T-helper 22 cell (primary cell): ENCODE measurements around the gene DTNB.

Source experiments
- DNase-seq: peaks from one replicate; pipeline ENCODE4 v3.0.0-alpha.2; 2020; ENCODE audit warnings: low read depth

Gene DTNB

DNA sequence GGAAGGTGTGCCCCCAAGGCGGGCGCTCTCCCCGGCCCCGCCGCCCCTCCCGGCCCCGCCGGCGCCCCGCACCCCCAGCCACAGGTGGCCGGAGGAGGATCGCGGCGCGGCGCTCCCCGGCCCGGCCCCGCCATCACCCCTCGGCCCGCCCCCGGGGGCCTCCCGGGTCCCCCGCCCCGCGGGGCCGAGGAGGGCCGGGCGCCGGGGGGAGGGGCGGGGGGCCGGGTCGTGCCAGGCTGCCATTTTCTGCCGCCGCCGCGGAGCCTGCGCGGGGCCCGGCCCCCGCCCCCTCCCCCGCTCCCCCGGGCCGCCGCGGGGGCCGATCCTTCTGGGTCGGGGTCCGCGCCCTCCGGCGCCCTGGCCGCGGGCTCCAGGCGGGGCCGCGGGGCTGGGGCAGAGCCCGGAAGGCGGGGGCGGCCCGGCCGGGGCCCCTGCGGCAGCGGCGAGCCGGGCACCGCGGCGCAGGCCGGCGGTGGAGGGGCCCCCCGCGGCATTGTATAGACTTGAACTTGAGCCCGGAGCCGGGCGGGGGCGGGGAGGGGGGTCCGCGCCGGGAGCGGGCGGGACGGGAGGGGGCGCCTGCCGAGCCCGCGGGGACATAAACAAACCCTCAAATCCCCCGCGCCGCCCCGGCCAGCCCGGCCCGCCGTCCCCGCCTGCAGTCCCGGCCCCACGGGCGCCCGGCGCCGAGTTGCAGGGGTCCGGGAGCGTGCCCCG, 332.2 kb downstream of the DTNB start:
- DNase-seq, result no peak

DNA sequence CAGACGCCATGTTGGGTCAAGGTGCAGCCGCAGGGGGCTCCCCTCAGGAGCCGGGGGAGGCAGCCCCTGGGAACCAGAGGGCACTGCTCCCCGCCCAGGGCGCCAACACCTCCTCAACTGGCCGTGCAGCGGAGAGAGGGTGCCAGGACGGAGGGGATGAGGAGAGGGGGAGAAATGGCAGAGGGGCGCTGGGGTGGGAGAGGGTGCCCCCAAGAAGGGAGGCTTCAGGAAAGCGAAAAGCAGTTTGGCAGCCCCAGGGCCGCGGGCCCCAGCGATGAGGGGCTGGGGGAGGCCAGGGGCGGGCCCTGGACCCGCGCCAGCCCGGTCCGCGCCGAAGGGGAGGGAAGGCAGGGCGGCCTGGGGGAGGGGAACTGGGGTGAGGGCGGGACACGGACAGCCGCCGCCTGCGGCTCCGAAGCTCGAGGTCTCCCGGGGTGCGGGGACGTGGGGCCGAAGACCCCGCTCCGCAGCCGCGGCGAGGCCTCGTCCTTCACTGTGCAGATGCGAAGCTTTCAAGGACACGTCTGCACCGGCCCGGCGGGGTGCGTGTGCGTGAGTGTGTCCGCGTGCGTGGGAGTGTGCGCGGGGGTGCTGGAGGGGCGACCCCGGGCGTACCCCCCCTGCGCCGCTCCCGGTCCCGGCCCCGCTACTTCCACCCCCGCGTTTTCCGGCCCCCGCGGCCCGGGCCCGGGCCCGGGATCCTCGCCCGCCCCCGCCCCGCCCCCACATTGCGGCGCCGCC, 333.0 kb downstream of the DTNB start:
- DNase-seq, result no peak

DNA sequence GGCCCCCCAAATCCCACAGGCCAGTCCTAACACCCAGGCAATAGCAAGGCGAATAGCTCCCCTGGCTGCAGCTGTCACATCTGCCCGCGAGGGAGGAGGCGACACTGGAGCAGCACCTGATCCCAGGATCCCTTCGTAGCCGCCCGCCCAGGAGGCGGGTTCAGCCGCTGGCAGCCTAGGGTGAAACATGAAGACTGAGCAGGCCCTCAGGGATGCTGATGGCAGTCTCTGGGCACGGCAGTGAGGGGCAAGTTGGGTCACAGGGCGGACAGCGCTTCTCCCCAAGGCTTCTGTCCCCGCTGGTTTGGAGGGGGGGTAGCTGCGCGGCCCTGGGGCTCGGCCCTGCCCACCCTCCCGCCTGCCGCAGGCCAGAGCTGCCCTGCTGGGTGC, 333.6 kb downstream of the DTNB start:
- no peak for DNase-seq

DNA sequence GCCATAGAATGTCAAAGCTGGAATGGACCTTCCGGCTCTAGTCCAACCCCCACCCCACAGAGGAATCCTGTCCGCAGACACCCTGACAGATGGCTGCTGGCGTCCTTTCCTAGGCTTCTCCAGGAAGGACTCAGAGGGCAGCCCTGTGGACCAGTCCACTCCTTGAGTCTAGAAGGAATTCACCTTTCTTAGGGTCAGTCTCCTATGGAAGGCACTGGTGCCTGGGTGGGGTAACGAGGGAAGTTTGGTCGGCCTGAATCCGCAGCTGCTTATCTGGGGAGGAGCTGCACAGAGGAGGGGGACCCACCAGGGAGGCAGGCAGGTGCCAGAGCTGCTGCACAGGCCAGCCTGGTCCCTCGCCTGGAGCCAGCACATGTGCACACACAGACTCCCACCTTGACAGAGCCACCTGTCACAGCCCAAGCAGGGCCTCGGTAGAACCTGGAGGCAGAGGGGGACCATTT, 334.1 kb downstream of the DTNB start:
- no peak for DNase-seq

DNA sequence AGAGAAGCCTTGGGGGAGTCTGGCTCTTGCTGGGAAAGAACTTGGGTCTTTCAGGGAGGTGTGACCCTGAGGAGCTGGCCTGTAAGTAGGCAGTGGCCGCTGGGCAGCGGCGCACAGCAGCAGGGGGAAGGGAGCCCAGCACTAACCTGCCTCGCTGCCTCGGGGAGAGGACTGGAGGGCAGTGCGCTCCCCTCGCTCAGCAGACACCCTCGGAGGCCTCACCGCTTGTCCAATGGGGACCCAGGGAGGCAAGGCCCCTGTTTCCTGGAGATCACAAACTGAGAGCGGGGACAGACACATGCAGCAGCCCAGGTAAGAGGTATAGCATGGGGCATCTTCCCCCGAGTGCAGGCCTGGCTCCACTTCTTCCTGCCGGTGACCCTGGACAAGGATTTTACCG, 335.0 kb downstream of the DTNB start:
- no peak for DNase-seq

DNA sequence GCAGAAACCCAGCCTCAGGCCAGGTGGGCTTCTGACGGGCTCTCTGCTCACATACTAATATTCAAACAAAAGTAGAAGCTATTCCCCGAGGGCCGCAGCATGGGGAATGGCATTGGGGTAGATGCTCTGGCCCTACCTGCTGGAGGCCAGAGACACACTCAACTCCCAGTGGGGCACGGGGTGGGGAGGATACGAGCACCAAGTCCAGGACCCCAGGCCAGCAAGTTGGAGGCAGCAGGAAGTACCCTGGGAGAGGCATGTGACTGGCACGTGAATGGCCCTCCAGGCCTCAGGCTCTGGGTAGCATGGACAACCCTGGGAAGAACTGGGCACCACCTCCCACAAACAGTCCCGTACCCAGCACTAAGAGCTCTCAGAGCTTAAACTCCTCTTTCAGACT, 335.5 kb downstream of the DTNB start:
- DNase-seq, result no peak

DNA sequence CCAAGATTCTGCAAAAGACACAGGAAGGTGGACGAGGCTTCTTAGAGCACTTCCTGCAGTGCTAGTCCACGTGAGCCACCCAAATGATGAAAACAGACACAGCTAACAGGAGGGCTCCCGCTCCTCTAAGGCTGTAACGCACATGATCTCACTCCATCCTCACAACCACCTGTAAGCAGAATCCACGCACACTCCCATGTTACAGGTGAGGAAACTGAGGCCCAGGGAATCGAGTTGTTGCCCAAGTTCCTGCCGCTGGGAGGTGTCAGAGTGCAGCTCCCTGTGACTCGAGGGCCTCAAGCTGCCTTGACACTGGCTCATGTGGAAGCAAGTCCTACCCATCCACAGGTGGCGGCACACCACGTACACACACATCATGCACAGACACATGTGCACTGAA, 336.1 kb downstream of the DTNB start:
- no peak for DNase-seq

DNA sequence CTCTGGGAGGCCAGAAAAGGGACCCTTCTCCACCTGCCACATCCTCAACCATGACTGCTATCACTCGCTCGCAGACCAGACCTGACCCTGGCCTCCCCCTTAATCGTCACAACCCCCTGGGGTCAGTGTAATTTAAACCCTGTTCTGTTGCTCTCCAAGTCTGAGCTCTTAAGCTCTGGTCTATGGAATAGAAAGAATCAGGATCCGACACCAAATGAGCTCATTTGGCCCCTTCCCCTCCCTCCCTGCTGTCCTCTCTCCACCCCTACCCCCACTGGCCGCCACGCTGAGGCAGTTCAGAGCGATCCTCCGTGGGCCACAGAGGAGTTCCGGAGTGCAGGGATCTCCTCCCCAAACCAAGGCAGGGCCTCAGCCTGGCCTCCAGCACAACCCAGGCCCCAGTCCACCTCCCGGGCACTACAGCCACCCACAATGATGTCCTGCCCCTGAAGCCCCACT, 337.0 kb downstream of the DTNB start:
- no peak for DNase-seq

DNA sequence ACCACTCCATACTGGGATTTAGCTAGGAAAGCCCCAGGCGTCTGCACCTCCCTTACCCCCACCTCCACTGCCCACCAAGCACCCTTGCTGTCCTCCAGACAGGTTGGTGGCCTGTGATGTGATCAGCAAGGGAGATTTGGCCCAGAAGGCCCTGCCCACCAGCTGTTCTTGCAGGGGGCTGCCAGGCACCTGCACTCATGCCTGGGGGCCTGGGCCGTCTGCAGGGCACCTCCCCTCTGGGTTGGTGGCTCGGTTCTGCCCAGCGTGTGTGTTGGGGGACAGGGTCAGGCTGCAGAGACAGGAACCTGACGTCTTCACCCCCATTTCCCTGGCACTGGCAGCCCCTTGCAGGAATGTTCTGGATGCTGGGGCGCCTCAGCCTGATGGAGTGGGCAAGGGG, 337.4 kb downstream of the DTNB start:
- no peak for DNase-seq

DNA sequence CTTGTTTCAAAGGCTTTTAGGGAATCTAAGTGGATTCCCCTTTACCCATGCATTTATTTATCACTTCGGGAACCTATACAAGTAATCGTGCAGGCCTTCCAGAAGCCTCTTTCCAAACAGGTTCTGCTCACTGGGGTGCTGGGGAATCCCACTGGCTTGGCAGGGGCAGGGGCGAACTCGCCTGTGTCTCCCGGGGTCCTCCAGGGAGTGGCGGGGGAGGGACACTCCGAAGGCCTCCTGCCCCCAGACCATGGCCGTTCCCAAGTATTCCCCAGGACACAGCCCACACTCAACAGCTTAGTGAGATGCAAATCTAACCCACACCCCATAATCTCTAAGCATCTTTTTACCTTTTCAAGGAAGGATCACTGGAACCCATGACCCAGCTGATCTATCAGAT, 338.2 kb downstream of the DTNB start:
- DNase-seq, result no peak

DNA sequence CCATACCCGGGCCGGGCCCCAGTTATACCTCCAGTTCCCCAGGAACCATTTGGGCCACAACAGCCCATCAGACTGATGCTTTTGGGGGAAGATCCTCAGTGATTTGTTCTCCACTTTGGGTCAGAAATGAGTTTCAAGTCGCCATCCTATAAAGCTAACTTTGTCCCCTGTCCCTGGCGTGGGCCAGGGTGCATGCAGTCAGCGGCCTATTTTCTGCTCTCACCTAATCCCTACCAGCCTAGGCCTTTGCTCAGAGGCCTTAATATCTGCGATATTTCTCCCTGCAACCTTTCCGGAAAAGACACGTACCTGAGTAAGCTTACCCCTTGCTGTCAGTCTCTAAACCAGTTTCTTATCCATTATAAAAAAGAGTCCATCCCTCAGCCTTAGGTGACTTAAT, 338.9 kb downstream of the DTNB start:
- no peak for DNase-seq

DNA sequence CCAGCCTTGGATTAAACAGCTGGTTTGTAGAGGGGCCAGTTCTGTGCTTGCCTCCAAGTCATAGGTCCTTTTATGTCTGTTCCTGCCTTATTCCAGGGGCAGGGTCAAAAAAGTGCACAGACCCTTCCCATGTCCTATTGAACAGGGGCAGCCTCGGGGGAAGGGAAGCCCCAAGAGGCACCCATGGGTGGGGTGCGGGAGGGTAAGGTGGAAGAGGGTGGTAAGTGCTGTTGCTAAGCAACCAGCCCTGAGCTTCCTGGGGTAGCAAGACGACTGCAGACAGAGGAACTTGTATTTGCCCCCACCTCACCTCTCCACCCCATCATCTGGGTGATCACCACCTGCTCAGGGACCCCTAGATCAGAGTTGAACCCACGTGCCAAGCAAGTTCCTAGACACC, 339.4 kb downstream of the DTNB start:
- DNase-seq, result no peak

DNA sequence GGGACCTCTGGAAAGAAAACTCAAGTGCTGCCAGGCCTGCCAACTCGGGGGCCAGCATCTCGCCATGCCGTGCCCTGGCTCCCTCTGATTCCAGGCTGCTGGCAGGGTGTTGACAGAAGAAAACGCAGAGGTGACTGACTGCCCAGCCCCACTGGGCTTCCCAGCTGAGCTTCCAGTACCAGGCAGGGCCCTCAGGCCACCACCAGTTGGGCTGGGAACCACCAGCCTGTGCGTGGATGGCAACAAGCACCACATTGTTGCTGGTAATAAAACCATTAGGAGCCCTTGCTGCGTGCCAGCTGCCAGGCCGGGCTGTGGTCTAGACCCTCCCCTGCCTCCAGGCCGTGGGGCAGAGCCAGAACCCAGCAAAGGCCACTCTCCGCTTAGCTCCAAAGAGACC, 340.8 kb downstream of the DTNB start:
- DNase-seq, result no peak

DNA sequence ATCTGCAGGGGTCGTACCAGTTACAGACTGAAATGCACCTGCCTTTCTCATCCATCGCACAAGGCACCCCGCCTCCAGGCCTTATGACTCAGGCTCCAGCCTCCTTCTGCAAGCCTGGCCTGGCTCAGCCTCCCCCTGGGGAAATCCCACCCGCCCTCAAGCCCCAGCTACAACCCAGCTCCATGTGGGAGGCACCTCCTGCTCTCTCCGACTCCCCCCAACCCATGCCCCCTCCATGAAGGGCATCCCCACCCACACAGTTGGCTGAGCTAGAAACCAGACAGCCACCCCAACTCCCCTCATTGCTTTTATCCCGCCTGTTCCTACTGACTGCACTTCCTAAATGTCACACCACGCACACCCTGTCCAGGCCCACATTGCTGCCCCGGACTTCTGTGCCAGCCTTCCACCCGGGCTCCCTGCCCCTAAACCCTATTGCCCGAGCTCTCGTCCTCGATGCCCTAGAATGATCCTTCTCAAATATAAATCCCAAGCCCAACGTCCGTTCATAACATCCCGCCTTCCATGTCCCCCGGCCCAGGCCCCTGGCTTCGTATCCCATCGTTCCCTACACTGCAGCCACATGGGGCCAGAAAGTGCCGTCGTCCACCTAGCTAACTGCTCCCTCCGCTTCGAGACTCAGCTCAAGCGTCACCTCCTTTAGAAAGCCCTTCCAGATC, 341.6 kb downstream of the DTNB start:
- DNase-seq, result no peak

DNA sequence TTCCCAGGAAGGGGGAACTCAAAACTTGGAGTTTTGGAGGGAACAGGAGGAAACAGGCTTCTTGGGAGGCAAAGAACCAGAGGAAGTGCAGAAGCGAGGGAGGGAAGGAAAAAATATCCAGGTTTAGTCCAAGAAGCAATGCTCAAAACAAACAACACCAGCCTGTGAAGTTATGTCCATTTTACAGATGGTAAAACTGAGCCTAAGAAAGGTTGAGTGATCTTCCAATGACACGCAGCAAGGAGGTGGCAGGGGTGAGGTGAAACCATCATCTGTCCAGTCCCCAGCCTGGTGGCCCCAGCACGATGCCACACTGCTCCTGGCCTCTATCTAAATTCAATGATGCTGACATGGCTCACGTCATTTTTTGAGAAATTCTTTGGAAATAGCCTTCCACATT, 342.4 kb downstream of the DTNB start:
- DNase-seq, result no peak

DNA sequence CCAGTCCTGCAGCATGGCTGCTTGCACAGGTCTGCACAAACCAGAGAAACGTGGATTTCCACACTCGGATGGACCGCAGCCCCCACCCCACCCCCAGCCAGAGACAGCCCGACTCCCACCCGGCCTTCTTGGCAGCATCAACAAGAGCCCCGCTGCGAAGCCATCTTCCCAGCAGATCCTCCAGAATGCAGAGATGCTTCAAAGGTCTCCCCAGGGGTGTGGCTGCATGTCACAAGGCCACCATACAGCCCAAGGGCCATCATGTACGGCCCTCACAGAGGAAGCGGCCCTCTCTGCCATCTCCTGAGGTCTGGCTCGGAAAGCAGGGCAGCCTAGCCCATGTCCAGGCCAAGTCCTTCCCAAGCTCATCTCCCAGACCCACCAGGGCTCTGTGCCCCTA, 343.1 kb downstream of the DTNB start:
- DNase-seq, result no peak

DNA sequence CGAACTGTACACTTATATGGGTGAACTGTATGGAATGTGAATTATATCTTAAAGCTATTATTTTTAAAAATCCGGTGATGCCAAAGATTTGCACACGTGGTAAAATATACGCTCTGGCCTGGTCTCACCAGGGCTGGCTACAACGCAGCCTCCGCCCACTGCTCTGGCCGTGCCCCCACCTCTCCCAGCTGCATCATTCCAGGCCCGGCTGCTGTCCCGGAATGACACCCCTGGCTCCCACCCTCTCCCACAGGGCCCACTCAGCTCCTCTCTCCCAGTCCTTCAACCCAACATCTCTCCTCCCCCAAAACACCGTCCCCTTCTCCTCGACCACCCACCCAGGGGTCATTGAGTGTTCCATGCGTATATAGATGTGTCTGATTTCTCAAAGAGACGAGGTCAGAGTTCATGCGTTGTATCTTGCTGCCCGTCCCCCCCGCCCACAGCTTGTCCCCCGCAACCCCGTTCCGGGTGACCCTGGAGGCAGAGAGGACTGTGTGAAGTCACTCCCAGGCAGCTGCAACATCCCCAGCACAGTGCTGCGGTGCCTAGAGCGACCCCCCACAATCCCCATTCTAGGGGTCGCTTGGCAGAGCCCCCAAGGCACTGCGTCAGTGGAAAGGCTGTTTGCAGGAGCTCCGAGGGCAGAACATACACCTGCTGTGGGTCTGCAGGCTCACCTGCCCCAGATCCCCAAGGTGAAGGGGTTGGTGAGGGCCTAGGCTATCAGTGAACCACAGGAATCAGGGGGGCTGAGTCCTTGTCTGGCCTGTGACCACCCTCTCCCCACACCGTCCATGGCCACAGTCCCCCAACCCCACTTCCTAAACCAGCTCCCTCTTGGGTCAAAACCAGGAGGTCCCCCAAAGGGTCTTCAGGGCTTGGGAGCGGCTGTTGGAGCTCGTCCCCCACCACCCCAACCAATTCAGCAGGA, 345.0 kb downstream of the DTNB start:
- DNase-seq, result no peak
